CD8-positive, alpha-beta memory T cell (primary cell): Measurements from ENCODE around the gene PGAM1. TPM values are rescaled to one million over a fixed set of nuclear protein-coding genes. Genes with fewer than 3 reads are reported as not detected.
"Not testable (repeated sequence)": the region's sequence is repeated elsewhere in the genome, so short reads cannot be mapped to it uniquely, and the experiment has no call there.

Source experiments
- CTCF ChIA-PET: fragments of 350-600 bp; sonication (Branson Sonifier 250); formaldehyde crosslinking; loops from one replicate; lab custom pipeline; 2021; ENCODE audit warnings: antibody characterized with exemption; lab: Charles Lee
- POLR2A ChIA-PET: fragments of 350-600 bp; sonication (Branson Sonifier 250); formaldehyde crosslinking; loops from one replicate; lab custom pipeline; 2021; ENCODE audit warnings: antibody characterized with exemption; lab: Charles Lee
- DNase-seq, 5 donors: peaks; one replicate each; pipeline versions ENCODE4 v3.0.0 to v3.0.0-alpha.2; 2020 to 2022; ENCODE audit warnings: mixed read lengths in 1 of 5
- H3K27ac ChIP-seq: one replicate; pipeline ENCODE4 v1.7.0; 2013; ENCODE audit warnings: low read depth, mild to moderate bottlenecking, low read length, moderate library complexity
- H3K27me3 ChIP-seq: 2 replicates; pipeline ENCODE4 v1.7.0; 2013; ENCODE audit warnings: low read length, mild to moderate bottlenecking; ENCODE audit not compliant: insufficient read depth, poor library complexity, severe bottlenecking
- H3K36me3 ChIP-seq: 2 replicates; pipeline ENCODE4 v1.7.0; 2013; ENCODE audit warnings: mild to moderate bottlenecking, low read length, moderate library complexity; ENCODE audit not compliant: insufficient read depth
- H3K4me1 ChIP-seq: 2 replicates; pipeline ENCODE4 v1.7.0; 2013; ENCODE audit warnings: mild to moderate bottlenecking, low read length, moderate library complexity; ENCODE audit not compliant: insufficient read depth
- H3K4me3 ChIP-seq: 2 replicates; pipeline ENCODE4 v1.7.0; 2013; ENCODE audit warnings: mild to moderate bottlenecking, low read length
- H3K9me3 ChIP-seq: 2 replicates; pipeline ENCODE4 v1.7.0; 2013; ENCODE audit warnings: mild to moderate bottlenecking, low read length
- H3K27ac Mint-ChIP-seq, 8 donors: one replicate each; pipeline ENCODE4 v1.8.0; 2020 to 2021; ENCODE audit warnings: mixed read lengths in 8 of 8, mild to moderate bottlenecking in 6 of 8, inconsistent platforms in 3 of 8, moderate library complexity in 3 of 8
- H3K27me3 Mint-ChIP-seq, 2 donors: one replicate each; pipeline ENCODE4 v1.8.0; 2020 to 2021; ENCODE audit warnings: mixed read lengths in 2 of 2, mild to moderate bottlenecking in 1 of 2, moderate library complexity in 1 of 2
- H3K36me3 Mint-ChIP-seq, 3 donors: one replicate each; pipeline ENCODE4 v1.8.0; 2020 to 2021; ENCODE audit warnings: mixed read lengths in 3 of 3, inconsistent platforms in 1 of 3, mild to moderate bottlenecking in 1 of 3
- H3K4me1 Mint-ChIP-seq, 3 donors: one replicate each; pipeline ENCODE4 v1.8.0; 2020 to 2021; ENCODE audit warnings: mixed read lengths in 3 of 3, inconsistent platforms in 1 of 3, mild to moderate bottlenecking in 1 of 3
- H3K4me3 Mint-ChIP-seq, 7 donors: one replicate each; pipeline ENCODE4 v1.8.0; 2020 to 2021; ENCODE audit warnings: mixed read lengths in 7 of 7, mild to moderate bottlenecking in 6 of 7, moderate library complexity in 4 of 7, inconsistent platforms in 2 of 7
- H3K9me3 Mint-ChIP-seq, 5 donors: one replicate each; pipeline ENCODE4 v1.8.0; 2020 to 2022; ENCODE audit warnings: mixed read lengths in 5 of 5, mild to moderate bottlenecking in 3 of 5, moderate library complexity in 2 of 5, inconsistent platforms in 1 of 5
- polyA plus RNA-seq: library from polyadenylated mRNA; unstranded; fragments of 300-500 nt; fragmentation: Illumina TruSeq; gene quantifications from one replicate; pipeline ENCODE4 v1.2.3, GENCODE V29; 2021
- total RNA-seq, 2 experiments: library from RNA; stranded (reverse); gene quantifications; one replicate each; pipeline ENCODE4 v1.2.3, GENCODE V29; 2021

The PGAM1 gene
- total and polyA plus RNA-seq, 3 experiments from 2014 or later, result 309 to 1,097 (median 1,086) TPM

DNA sequence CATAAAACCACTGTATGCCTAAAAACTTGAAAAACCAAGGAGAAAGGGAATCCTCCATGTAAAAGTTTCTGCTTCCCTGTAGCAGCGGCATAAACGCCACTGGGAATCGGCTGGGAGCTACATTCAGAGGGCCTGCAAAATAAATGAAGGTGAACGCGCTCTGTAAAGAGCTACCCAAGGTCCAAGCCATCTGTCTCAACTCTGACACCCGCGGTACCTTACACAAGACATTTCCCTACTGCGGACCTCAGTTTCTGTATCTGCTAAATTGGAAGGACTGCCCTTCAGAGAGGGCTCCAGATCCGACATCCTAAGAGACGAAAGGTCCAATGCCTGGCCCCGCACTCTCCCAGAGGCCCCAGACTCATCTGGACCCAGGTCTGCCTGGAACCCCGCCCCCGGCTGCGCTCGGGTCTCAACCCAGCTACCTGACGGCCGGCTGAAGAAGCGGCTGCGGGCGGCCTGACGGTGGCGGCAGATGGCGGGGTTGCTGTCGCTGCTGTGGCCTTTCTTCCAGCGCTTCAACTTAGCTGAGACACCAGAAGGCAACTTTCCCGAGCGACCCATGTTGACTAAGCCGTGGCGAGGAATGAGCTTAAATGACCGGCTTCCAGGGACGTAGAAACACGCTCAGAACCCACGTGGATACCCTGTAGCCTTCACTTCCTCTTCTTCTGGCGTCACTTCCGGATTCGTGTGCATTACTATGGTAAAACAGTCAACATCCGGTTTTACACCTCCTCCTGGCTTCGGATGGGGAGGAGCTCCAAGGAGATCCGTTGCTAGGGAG lies 25.1 kb upstream of the PGAM1 start, which contains the start of gene RRP12:
Gene RRP12 (minus strand): TSS at position 676 of the 790 bp plus-strand sequence. CDS start 109 bp downstream, at position 567.
- Histone ChIP-seq H3K27ac (peak within 1 kb of the TSS; percentile 95), H3K4me3 (peak within 1 kb of the TSS; percentile 94), H3K36me3 (no peaks in the 10 kb centered on the region), H3K4me1 (peaks cover 15% of the 10 kb centered on the region), H3K9me3 (no peaks in the 10 kb centered on the region), H3K27me3 (no peaks in the 10 kb centered on the region)
- DNase-seq, result peak; percentile 66 to 95 (median 91)
- H3K4me1 Mint-ChIP-seq, result peaks cover 15 to 17% (median 17%) of the 10 kb centered on the region in 3 donors
- H3K27ac Mint-ChIP-seq, result peak within 1 kb of the TSS; percentile 91 to 99 (median 98)
- H3K36me3 Mint-ChIP-seq, result peaks cover 0 to 18% (median 6%) of the 10 kb centered on the region in 3 donors
- ChIA-PET POLR2A (interaction anchor here (0.5 to 1.3 kb wide), 9 partner anchors 9 to 287 kb away, joined by 3 to 8 read pairs (median 5); partner anchors contain the start of genes AVPI1, FRAT1 and UBTD1), CTCF (interaction anchor here (0.6 to 2.1 kb wide), 12 partner anchors 9 to 152 kb away, joined by 3 to 6 read pairs (median 4); partner anchors contain the start of genes ARHGAP19, FRAT1 and FRAT2)
- no peaks in the 10 kb centered on the region for H3K27me3 Mint-ChIP-seq
- peak within 1 kb of the TSS; percentile 88 to 97 (median 95) for H3K4me3 Mint-ChIP-seq
- no peaks in the 10 kb centered on the region for H3K9me3 Mint-ChIP-seq

DNA sequence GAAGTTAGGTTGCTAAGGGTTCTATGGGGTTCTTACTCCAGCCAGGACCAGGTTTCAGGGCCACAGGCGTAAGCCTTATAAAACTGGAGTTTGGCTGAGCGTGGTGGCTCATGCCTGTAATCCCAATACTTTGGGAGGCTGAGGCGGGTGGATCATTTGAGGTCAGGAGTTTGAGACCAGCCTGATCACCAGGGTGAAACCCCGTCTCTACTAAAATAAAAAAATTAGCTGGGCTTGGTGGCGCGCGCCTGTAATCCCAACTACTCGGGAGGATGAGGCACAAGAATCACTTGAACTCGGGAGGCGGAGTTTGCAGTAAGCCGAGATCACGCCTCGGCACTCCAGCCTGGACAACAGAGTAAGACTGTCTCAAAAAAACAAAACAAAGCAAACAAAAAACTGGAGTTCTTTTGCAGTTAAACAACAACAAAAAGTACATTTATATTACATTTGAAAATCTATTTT lies 24.5 kb upstream of the PGAM1 start:
- ChIA-PET CTCF (interaction anchor here (0.6 to 2.1 kb wide), 11 partner anchors 8 to 151 kb away, joined by 3 to 6 read pairs (median 4); partner anchors contain the start of genes ARHGAP19 and FRAT1), POLR2A (interaction anchor here (0.8 to 1.3 kb wide), 8 partner anchors 9 to 286 kb away, joined by 3 to 8 read pairs (median 5); partner anchors contain the start of genes AVPI1, FRAT1 and UBTD1)
- H3K27me3 ChIP-seq, result no peaks in the 10 kb centered on the region
- H3K36me3 ChIP-seq, result no peaks in the 10 kb centered on the region
- no peaks in the 10 kb centered on the region for H3K27me3 Mint-ChIP-seq
- peak overlapping the region; percentile 95 for H3K27ac ChIP-seq
- H3K9me3 ChIP-seq, result no peaks in the 10 kb centered on the region
- H3K4me1 ChIP-seq, result peaks cover 15% of the 10 kb centered on the region
- peaks cover 15 to 17% (median 17%) of the 10 kb centered on the region in 3 donors for H3K4me1 Mint-ChIP-seq
- peaks cover 0 to 12% (median 0%) of the 10 kb centered on the region in 3 donors for H3K36me3 Mint-ChIP-seq
- H3K4me3 ChIP-seq, result peak overlapping the region; percentile 94
- no peak for DNase-seq
- peak overlapping the region; percentile 91 to 99 (median 97) for H3K27ac Mint-ChIP-seq
- H3K4me3 Mint-ChIP-seq, result peak overlapping the region; percentile 88 to 97 (median 95)
- no peaks in the 10 kb centered on the region for H3K9me3 Mint-ChIP-seq

DNA sequence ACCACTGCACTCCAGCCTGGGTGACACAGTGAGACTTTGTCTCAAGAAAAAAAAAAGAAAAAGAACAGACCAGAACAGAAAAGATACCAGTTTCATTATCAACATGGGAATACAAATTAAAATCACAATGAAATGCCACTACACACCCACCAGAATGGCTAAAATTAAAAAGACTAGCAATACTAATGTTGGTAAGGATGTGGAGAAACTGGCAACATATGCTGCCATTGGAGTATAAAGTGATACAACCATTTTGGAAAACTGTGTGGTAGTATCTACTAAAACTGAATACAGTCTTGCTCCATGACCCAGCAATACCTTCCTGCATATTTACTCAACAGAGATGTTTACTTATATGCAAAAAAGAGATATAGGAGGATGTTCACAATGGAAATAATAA lies 21.9 kb upstream of the PGAM1 start:
- Histone ChIP-seq H3K4me1 (peaks cover 21% of the 10 kb centered on the region), H3K27me3 (no peaks in the 10 kb centered on the region), H3K9me3 (no peaks in the 10 kb centered on the region), H3K36me3 (no peaks in the 10 kb centered on the region), H3K4me3 (no peak overlapping the region), H3K27ac (no peak overlapping the region)
- Mint-ChIP-seq H3K9me3 (no peaks in the 10 kb centered on the region), H3K4me3 (no peak overlapping the region), H3K27ac (peak overlapping the region in 1 of 8 donors; percentile 68), H3K4me1 (peaks cover 22 to 27% (median 24%) of the 10 kb centered on the region in 3 donors), H3K36me3 (peaks cover 0 to 7% (median 0%) of the 10 kb centered on the region in 3 donors), H3K27me3 (no peaks in the 10 kb centered on the region)
- ChIA-PET POLR2A (no interaction called here), CTCF (interaction anchor here (1.2 to 1.3 kb wide), 2 partner anchors 15 to 126 kb away, joined by 3 to 4 read pairs; no protein-coding TSS in a partner anchor)
- DNase-seq, result no peak

DNA sequence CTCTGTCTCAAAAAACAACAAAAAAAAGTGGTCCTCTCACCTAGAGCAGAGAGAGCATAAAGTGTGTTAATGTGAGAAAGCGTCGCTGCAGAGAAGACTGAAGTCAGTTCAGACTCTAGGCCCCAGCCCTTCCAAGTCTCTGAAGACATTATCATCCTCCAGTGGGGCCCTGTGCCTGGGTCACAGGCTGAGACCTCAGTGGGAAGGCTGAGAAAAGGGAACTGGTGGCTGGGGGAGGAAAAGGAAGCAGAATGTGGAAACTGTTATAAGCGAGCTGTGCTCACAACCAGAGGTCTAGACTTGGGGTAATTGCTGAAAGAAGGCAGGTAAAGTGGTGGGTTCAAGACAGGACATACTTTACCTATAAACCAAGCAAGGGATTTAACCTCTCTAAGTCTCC lies 19.9 kb upstream of the PGAM1 start:
- H3K27me3 Mint-ChIP-seq, result no peaks in the 10 kb centered on the region
- no peaks in the 10 kb centered on the region for H3K9me3 Mint-ChIP-seq
- ChIA-PET CTCF (interaction anchor here (1.0 to 1.8 kb wide), 3 partner anchors 8 to 39 kb away, joined by 3 to 13 read pairs (median 4); partner anchors contain the start of genes EXOSC1 and ZDHHC16), POLR2A (no interaction called here)
- H3K9me3 ChIP-seq, result no peaks in the 10 kb centered on the region
- peaks cover 11 to 14% (median 14%) of the 10 kb centered on the region in 3 donors for H3K4me1 Mint-ChIP-seq
- no peak overlapping the region for H3K4me3 Mint-ChIP-seq
- DNase-seq, result no peak
- no peaks in the 10 kb centered on the region for H3K36me3 ChIP-seq
- no peaks in the 10 kb centered on the region for H3K27me3 ChIP-seq
- H3K4me1 ChIP-seq, result peaks cover 11% of the 10 kb centered on the region
- H3K36me3 Mint-ChIP-seq, result peaks cover 0 to 2% (median 0%) of the 10 kb centered on the region in 3 donors
- peak overlapping the region in 3 of 8 donors; percentile 6 to 47 (median 11) for H3K27ac Mint-ChIP-seq
- no peak overlapping the region for H3K4me3 ChIP-seq
- no peak overlapping the region for H3K27ac ChIP-seq

DNA sequence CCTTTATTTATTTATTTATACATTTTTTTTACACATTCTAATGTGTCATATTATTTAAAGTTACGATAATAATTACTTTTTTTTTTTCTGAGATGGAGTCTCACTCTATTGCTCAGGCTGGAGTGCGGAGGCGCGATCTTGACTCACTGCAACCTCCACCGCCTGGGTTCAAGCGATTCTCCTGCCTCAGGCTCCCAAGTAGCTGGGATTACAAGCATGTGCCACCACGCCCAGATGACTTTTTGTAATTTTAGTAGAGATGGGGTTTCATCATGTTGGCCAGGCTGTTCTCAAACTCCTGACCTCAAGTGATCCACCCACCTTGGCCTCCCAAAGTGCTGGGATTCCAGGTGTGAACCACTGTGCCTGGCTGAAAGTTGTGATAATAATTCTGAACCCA lies 19.5 kb upstream of the PGAM1 start:
- H3K4me3 Mint-ChIP-seq, H3K4me1 ChIP-seq, H3K9me3 Mint-ChIP-seq, DNase-seq, H3K4me3 ChIP-seq, H3K27me3 ChIP-seq, H3K36me3 ChIP-seq, H3K9me3 ChIP-seq, POLR2A ChIA-PET, H3K27ac ChIP-seq, H3K27me3 Mint-ChIP-seq, H3K36me3 Mint-ChIP-seq: not testable (repeated sequence)
- Mint-ChIP-seq H3K27ac (peak overlapping the region in 1 of 8 donors; percentile 64), H3K4me1 (peaks cover 7 to 10% (median 10%) of the 10 kb centered on the region in 3 donors)
- CTCF ChIA-PET, result interaction anchor here (0.6 to 2.1 kb wide), 5 partner anchors 10 to 38 kb away, joined by 3 to 13 read pairs (median 4); partner anchors contain the start of genes EXOSC1 and ZDHHC16

DNA sequence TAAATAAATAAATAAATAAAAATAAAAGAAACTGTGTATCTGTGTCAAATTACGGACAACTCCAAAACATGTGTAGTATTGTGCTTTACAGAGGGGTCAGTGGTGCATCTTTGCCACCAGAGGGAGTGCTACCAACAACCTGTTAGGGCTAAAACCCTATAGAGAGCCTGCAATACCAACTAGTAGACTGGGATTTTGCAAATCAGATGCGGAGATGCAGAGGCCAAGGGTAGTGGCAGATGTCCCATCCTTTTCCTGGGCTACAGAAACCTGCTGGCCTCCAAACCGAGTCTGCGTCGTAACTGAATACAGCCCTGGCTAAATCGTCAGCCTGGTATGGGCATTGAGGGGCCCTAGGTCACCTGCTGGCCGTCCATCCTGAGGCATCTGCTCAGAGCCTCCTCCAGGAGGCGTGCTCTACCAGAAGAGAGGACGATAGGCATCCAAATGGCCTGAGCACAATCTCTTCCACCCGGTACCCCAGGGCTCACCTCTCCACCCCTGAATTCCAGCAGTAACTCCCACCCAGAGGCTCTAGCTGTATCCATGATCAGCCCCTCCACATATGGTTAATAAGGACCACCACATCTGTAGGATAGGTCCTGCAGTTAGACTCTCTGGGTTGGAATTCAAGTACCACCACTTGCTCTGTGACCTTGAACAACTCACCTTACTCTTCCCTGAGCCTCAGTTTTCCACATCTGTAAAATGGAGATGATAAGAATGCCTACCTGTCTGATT lies 18.6 kb upstream of the PGAM1 start:
- Mint-ChIP-seq H3K27me3 (no peaks in the 10 kb centered on the region), H3K36me3 (no peaks in the 10 kb centered on the region), H3K4me3 (peak overlapping the region in 6 of 7 donors; percentile 31 to 74 (median 70)), H3K9me3 (no peaks in the 10 kb centered on the region), H3K4me1 (peaks cover 6 to 10% (median 9%) of the 10 kb centered on the region in 3 donors), H3K27ac (peak overlapping the region in 7 of 8 donors; percentile 1 to 82 (median 59))
- Histone ChIP-seq H3K4me1 (peaks cover 6% of the 10 kb centered on the region), H3K27ac (no peak overlapping the region), H3K36me3 (no peaks in the 10 kb centered on the region), H3K9me3 (no peaks in the 10 kb centered on the region), H3K4me3 (peak overlapping the region; percentile 36), H3K27me3 (no peaks in the 10 kb centered on the region)
- POLR2A ChIA-PET, result no interaction called here
- CTCF ChIA-PET, result interaction anchor here (0.6 to 2.1 kb wide), 12 partner anchors 11 to 145 kb away, joined by 3 to 13 read pairs (median 3); partner anchors contain the start of genes EXOSC1 and ZDHHC16
- DNase-seq, result peak; percentile 39 to 73 (median 68)

DNA sequence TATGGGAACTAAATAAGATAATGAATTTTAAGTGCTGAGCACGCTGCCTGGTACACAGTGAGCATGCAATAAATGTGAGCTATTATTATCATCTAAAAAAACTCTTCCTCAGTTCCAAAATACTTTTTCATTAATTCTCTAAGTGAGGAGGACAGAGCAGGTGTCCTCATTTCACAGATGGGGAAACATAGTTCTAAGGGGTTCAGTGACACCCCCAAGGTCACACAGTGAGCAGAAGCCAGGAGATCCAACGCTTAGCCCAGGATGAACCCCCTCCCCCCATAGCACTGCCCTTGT lies 18.1 kb upstream of the PGAM1 start:
- no peaks in the 10 kb centered on the region for H3K9me3 Mint-ChIP-seq
- no peak for DNase-seq
- Histone ChIP-seq H3K36me3 (no peaks in the 10 kb centered on the region), H3K9me3 (no peaks in the 10 kb centered on the region), H3K4me1 (peaks cover 6% of the 10 kb centered on the region), H3K27ac (no peak overlapping the region), H3K4me3 (no peak overlapping the region), H3K27me3 (no peaks in the 10 kb centered on the region)
- H3K27ac Mint-ChIP-seq, result peak overlapping the region in 1 of 8 donors; percentile 1
- POLR2A ChIA-PET, result no interaction called here
- peaks cover 8 to 14% (median 13%) of the 10 kb centered on the region in 3 donors for H3K4me1 Mint-ChIP-seq
- CTCF ChIA-PET, result interaction anchor here (0.6 to 2.1 kb wide), 9 partner anchors 10 to 133 kb away, joined by 3 to 13 read pairs (median 3); partner anchors contain the start of genes EXOSC1 and ZDHHC16
- H3K36me3 Mint-ChIP-seq, result no peaks in the 10 kb centered on the region
- no peaks in the 10 kb centered on the region for H3K27me3 Mint-ChIP-seq
- no peak overlapping the region for H3K4me3 Mint-ChIP-seq
